Measurements from ENCODE around the gene NDUFB10. TPM values are rescaled to one million over a fixed set of nuclear protein-coding genes. Genes with fewer than 3 reads are reported as not detected.
A peak's percentile ranks its signal among the peaks of the same experiment; 100 is the strongest.
"Not testable (repeated sequence)": the region's sequence is repeated elsewhere in the genome, so short reads cannot be mapped to it uniquely, and the experiment has no call there.

NDUFB10 gene
- total RNA-seq, 2 experiments from 2014 or later = 108 to 115 TPM

GRCh38 chr16:1932050-1933028, 27.0 kb upstream of the NDUFB10 start:
- H3K36me3 Mint-ChIP-seq = no peaks in the 10 kb centered on the region
- POLR2A ChIA-PET = no interaction called here
- H3K4me3 Mint-ChIP-seq = no peak overlapping the region
- H3K27me3 Mint-ChIP-seq = peaks cover 7% of the 10 kb centered on the region
- ATAC-seq (ENCODE audit: low read depth) (no peak), DNase-seq (no peak)
- H3K27ac Mint-ChIP-seq = no peak overlapping the region
- peaks cover 2% of the 10 kb centered on the region for H3K4me1 Mint-ChIP-seq
- no peaks in the 10 kb centered on the region for H3K9me3 Mint-ChIP-seq

DNA sequence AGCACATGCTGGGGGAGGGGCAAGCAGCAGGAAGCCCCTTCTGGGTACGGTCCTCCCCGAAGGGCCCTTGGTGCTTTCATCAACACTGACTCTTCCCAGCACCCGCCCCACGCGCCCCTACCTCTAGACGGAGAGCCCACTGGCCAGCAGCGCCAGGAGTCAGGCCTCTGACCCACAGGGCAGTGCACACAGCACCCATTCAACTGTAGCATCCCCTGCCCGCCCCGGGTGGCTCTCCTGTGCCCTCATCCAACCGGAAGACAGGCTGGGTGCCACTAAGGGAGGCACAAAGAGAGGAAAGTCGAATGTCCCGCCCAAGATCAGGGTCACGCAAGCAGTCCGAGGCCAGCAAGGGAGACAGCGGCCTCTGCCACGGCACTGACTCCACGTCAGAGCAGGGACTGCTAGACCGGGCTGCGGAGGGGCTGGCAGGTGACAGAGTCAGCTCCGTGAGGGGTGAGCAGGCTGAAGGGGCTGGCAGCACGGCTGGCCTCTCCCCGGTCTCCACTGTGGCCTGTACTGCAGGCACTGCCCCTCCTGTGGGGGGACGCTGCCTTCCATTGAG, 26.2 kb upstream of the NDUFB10 start:
- H3K27me3 Mint-ChIP-seq = peaks cover 3% of the 10 kb centered on the region
- ATAC-seq (ENCODE audit: low read depth) = no peak
- no peak overlapping the region for H3K27ac Mint-ChIP-seq
- no peak overlapping the region for H3K4me3 Mint-ChIP-seq
- DNase-seq = no peak
- POLR2A ChIA-PET = interaction anchor here (0.5 kb wide), 1 partner anchor 470 kb away, joined by 3 read pairs; no protein-coding TSS in a partner anchor
- no peaks in the 10 kb centered on the region for H3K36me3 Mint-ChIP-seq
- no peaks in the 10 kb centered on the region for H3K9me3 Mint-ChIP-seq
- H3K4me1 Mint-ChIP-seq = peaks cover 2% of the 10 kb centered on the region

DNA sequence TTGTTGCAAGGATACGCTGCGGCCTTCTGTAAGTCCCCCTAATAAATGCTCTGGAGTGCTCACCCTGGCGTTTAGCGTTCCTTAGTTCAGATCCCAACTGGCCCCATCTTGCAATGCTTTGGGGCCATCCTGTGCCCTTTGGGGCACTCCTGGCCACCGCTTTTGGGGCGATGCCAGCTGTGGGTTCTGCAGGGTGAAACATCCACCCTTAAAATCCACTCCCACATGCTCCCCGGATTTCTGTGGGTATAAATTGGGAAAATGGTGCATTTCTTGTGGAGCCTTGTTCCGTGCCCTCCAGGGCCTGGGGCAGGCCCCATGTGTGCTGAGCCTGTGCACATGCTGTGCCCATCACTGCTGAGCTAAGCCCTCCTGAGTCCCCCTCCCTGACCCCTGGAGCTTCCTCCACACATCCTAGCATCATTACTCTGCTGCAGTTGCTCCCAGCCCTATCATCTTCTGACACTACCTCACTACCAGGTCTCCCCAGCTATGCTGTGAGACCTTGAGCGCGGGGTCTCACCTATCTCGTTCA, 22.3 kb upstream of the NDUFB10 start:
- POLR2A ChIA-PET = no interaction called here
- H3K27ac Mint-ChIP-seq = no peak overlapping the region
- no peak overlapping the region for H3K4me3 Mint-ChIP-seq
- H3K4me1 Mint-ChIP-seq = peaks cover 2% of the 10 kb centered on the region
- H3K27me3 Mint-ChIP-seq = no peaks in the 10 kb centered on the region
- H3K9me3 Mint-ChIP-seq = no peaks in the 10 kb centered on the region
- DNase-seq (no peak), ATAC-seq (ENCODE audit: low read depth) (no peak)
- H3K36me3 Mint-ChIP-seq = no peaks in the 10 kb centered on the region

GRCh38 chr16:1938316-1938715, 21.0 kb upstream of the NDUFB10 start:
- DNase-seq (no peak), ATAC-seq (ENCODE audit: low read depth) (no peak)
- Mint-ChIP-seq H3K36me3 (no peaks in the 10 kb centered on the region), H3K9me3 (no peaks in the 10 kb centered on the region), H3K4me1 (peaks cover 2% of the 10 kb centered on the region), H3K4me3 (no peak overlapping the region), H3K27ac (no peak overlapping the region), H3K27me3 (no peaks in the 10 kb centered on the region)
- POLR2A ChIA-PET = no interaction called here

- no peaks in the 10 kb centered on the region for H3K9me3 Mint-ChIP-seq
- ATAC-seq (ENCODE audit: low read depth) (no peak), DNase-seq (no peak)
- H3K4me3 Mint-ChIP-seq = no peak overlapping the region
- H3K36me3 Mint-ChIP-seq = no peaks in the 10 kb centered on the region
- H3K4me1 Mint-ChIP-seq = peaks cover 7% of the 10 kb centered on the region
- H3K27me3 Mint-ChIP-seq = no peaks in the 10 kb centered on the region
- POLR2A ChIA-PET = no interaction called here
- no peak overlapping the region for H3K27ac Mint-ChIP-seq
Observed at GRCh38 chr16:1938910-1939309, 20.4 kb upstream of the NDUFB10 start.

- DNase-seq; ATAC-seq (ENCODE audit: low read depth); H3K36me3 Mint-ChIP-seq; H3K27ac Mint-ChIP-seq; H3K27me3 Mint-ChIP-seq; H3K9me3 Mint-ChIP-seq; H3K4me1 Mint-ChIP-seq; H3K4me3 Mint-ChIP-seq: not testable (repeated sequence)
- POLR2A ChIA-PET = interaction anchor here (1.0 kb wide), 1 partner anchor 216 kb away, joined by 3 read pairs; the partner anchor contains the start of gene TRAF7
Observed at GRCh38 chr16:1939833-1940232, 19.5 kb upstream of the NDUFB10 start.

- Mint-ChIP-seq H3K27me3 (no peaks in the 10 kb centered on the region), H3K9me3 (no peaks in the 10 kb centered on the region), H3K36me3 (no peaks in the 10 kb centered on the region), H3K27ac (no peak overlapping the region), H3K4me1 (peaks cover 10% of the 10 kb centered on the region), H3K4me3 (no peak overlapping the region)
- ATAC-seq (ENCODE audit: low read depth) (no peak), DNase-seq (no peak)
- POLR2A ChIA-PET = interaction anchor here (1.0 to 3.2 kb wide), 3 partner anchors 25 to 215 kb away, joined by 3 to 30 read pairs (median 3); partner anchors contain the start of genes RNF151, RPS2 and TRAF7
Observed at GRCh38 chr16:1940273-1941161, 18.8 kb upstream of the NDUFB10 start.

DNA sequence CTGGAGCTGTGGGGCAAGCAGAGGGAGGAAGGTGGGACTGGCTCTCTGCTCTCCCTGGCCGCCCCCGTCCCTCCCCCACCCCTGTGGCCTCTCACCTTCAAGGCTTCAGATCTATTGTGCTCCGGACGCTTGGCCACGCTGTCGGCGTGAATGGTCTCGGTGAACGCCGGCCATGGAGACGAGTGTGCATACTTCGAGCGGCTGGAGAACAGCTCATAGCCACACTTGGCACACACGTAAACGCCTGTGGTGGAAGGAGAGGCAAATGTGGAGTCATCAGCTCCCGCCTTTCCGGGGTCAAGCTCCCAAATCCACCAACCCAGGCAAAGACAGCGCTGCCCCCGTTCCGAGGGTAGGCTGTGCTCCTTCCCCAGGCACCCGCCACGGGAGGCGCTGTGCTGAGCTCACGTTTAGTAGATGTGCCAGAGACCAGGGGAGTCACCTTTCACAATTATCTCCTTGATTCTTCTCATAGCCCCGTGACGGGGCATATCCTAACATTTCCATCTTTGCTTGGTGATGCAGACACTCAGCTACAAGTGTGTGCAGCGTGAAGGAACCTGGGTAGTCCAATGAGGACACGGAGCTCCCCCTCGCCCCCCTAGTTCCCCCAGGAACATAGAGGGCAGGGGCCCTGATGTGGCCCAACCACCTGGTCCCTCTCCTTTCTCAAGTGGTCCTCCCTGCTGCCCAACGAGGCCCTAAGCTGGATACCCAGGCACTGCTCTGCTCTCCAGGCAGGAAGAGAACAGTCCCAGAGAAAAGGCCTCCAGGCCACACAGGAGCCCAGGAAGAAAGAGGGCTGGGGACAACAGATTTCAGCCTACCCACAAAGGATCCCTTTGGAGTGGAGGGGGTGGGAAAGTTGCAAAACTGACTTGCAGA, 17.9 kb upstream of the NDUFB10 start:
- POLR2A ChIA-PET = interaction anchor here (0.6 to 3.2 kb wide), 3 partner anchors 24 to 115 kb away, joined by 3 to 30 read pairs (median 3); partner anchors contain the start of genes RNF151 and RPS2
- Mint-ChIP-seq H3K9me3 (no peaks in the 10 kb centered on the region), H3K4me1 (peaks cover 10% of the 10 kb centered on the region)

DNA sequence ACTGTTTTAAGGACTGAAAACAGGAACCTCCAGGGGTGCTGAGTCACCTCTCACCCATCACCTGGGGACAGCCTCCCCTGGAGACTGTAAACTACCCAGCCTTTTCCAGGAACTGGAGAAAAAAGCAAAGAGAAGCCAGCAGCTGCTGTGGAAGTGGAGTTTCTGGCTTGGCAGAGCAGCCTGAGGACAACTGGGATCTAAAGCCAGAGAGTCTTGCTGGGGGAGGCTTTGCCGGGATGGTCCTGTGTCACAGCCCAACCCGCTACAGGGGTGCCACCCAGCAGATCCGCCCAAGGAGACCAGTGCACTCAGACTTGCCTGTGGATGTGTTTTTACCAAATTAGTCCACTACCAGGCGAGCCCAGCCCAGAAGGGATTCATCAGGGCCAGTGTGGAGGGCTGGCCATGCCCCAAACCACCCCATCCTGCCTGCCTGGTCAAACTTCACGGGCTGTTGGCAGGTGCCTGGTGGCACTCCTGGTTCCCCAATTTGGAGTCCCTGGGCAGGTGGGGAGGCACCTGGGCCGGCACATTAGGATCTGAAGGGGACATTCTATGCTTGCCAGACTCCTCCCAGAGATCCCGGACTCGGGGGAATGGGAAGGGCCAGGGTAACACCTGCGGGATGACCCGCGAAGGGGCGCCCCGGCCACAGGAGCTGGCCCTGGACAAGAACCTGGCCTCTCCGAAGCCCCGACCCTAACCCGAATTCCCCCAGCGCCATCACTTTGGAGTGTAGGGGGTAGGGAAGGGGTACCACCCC, 17.1 kb upstream of the NDUFB10 start:
- POLR2A ChIA-PET = interaction anchor here (1.0 to 3.2 kb wide), 4 partner anchors 13 to 116 kb away, joined by 3 to 30 read pairs (median 6); partner anchors contain the start of genes NDUFB10, RNF151 and RPS2
- Mint-ChIP-seq H3K36me3 (no peaks in the 10 kb centered on the region), H3K27ac (peak overlapping the region; percentile 64), H3K4me1 (peaks cover 10% of the 10 kb centered on the region), H3K27me3 (no peaks in the 10 kb centered on the region), H3K4me3 (peak overlapping the region; percentile 85), H3K9me3 (no peaks in the 10 kb centered on the region)
- no peak for DNase-seq
- no peak for ATAC-seq (ENCODE audit: low read depth)

More for the DNA sequence above, 17.9 kb upstream of the NDUFB10 start:
- DNase-seq = no peak
- Mint-ChIP-seq H3K27ac (no peak overlapping the region), H3K36me3 (no peaks in the 10 kb centered on the region), H3K4me3 (peak overlapping the region; percentile 85), H3K27me3 (no peaks in the 10 kb centered on the region)
- no peak for ATAC-seq (ENCODE audit: low read depth)

DNA sequence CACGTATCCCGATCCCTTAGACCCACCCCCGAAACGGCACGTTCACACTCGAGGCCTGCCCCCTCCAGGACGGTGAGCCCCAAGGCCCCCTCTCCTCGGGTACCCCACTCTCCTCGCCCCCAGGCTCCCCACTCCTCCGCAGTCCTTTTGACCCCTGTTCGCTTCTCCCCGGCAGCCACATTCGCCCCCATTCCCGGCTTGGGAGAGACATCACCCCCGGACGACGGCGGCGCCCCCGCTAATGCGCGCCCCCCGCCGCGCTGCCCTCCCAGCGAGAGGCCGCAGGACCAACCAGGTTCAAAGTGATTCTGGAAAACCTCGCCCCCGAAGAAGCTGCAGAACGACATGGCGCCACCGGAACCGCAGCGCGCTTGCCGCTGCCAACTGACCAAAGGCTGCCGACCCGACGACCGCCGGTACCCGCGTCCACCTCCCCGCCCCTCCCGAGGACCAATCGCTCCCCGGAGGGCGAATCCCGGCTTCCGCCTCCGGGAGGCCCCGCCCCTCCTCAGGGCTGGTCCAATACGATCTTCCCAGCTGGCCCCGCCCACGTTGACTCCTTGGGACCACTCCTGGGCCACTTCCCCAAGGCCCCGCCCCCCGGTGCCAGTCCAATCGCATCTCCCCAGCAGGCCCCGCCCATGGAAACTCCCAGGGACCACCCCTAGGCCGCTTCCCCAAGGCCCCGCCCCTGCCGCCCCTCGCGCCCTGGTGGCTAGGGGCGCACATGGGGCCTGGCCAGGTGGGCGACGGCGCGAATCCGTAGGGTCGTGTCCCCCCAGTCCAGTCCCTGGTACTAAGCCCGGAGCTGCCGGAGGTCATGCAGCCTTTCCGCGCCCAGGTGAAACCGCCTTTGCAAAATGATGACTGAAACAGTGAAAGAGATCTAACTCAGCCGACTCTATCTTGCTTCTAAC, 16.3 kb upstream of the NDUFB10 start, which contains the start of gene MSRB1:
Gene MSRB1, minus strand, starts transcription at position 390 of the 917 bp plus-strand sequence. Its CDS starts 43 bp downstream, at position 347.
- ATAC-seq (ENCODE audit: low read depth) = peak; percentile 95
- Mint-ChIP-seq H3K27ac (peak within 1 kb of the TSS; percentile 69), H3K36me3 (no peaks in the 10 kb centered on the region), H3K9me3 (no peaks in the 10 kb centered on the region), H3K4me1 (peaks cover 10% of the 10 kb centered on the region), H3K27me3 (no peaks in the 10 kb centered on the region), H3K4me3 (peak within 1 kb of the TSS; percentile 85)
- peak; percentile 100 for DNase-seq
- POLR2A ChIA-PET = interaction anchor here (0.6 to 3.2 kb wide), 5 partner anchors 14 to 271 kb away, joined by 3 to 30 read pairs (median 4); partner anchors contain the start of genes NDUFB10, RNF151 and RPS2
